Fibroblast of mammary gland (primary cell): ENCODE measurements around the gene SERPINA12.

Experiments
- DNase-seq: peaks from one replicate; pipeline ENCODE4 v3.0.0-alpha.2; 2010; ENCODE audit warnings: low read depth
- H3K4me3 ChIP-seq: 2 replicates; pipeline ENCODE4 v1.5.1; 2011; ENCODE audit warnings: low read depth, mild to moderate bottlenecking, low read length, moderate library complexity; ENCODE audit not compliant: control insufficient read depth
- CTCF ChIP-seq: conservative IDR thresholded peaks from 2 replicates; pipeline ENCODE4 v1.5.1; 2011; ENCODE audit warnings: low read depth, low read length, inconsistent platforms; ENCODE audit not compliant: control insufficient read depth, insufficient read depth

SERPINA12 gene

GRCh38 chr14:94536836-94537235, 27.6 kb upstream of the SERPINA12 start:
- H3K4me3 ChIP-seq, result no peak overlapping the region
- peak; percentile 20 for DNase-seq
- peak; percentile 15 for TF ChIP-seq CTCF

- H3K4me3 ChIP-seq, result no peak overlapping the region
- no peak for DNase-seq
- no peak for TF ChIP-seq CTCF
Observed at GRCh38 chr14:94535506-94535905, 26.2 kb upstream of the SERPINA12 start.

GRCh38 chr14:94532447-94532846, 23.2 kb upstream of the SERPINA12 start:
- no peak for TF ChIP-seq CTCF
- H3K4me3 ChIP-seq, result no peak overlapping the region
- DNase-seq, result peak; percentile 52

GRCh38 chr14:94531187-94531586, 21.9 kb upstream of the SERPINA12 start:
- TF ChIP-seq CTCF, result no peak
- no peak for DNase-seq

GRCh38 chr14:94524093-94524492, 14.8 kb upstream of the SERPINA12 start:
- TF ChIP-seq CTCF, result no peak
- H3K4me3 ChIP-seq, result no peak overlapping the region
- no peak for DNase-seq

More at GRCh38 chr14:94531187-94531586, 21.9 kb upstream of the SERPINA12 start:
- no peak overlapping the region for H3K4me3 ChIP-seq

GRCh38 chr14:94523265-94523664, 14.0 kb upstream of the SERPINA12 start:
- no peak for DNase-seq
- TF ChIP-seq CTCF, result no peak
- H3K4me3 ChIP-seq, result no peak overlapping the region

- TF ChIP-seq CTCF, result no peak
- no peak overlapping the region for H3K4me3 ChIP-seq
- no peak for DNase-seq
Observed at GRCh38 chr14:94522115-94522724, 13.0 kb upstream of the SERPINA12 start.
